Stimulated activated effector memory CD8-positive, alpha-beta T cell treated with anti-CD3 and anti-CD28 coated beads, Interleukin-12 subunit alpha, Interleukin-12 subunit beta, amount 100 ng/mL, for 72 hours (primary cell): ENCODE results near the gene B3GALNT2.
"Not testable (repeated sequence)": the region's sequence is repeated elsewhere in the genome, so short reads cannot be mapped to it uniquely, and the experiment has no call there.

Experiments used
- ATAC-seq: fragments of 150-1000 bp; cut with Tn5 transposase; 2 replicates; pipeline ENCODE4 v1.10.0; 2021
- DNase-seq, 2 donors: peaks; one replicate each; pipeline ENCODE4 v3.0.0; 2021 to 2022; ENCODE audit warnings: low spot score in 2 of 2
- H3K27ac Mint-ChIP-seq: one replicate; pipeline ENCODE4 v1.8.0; 2022; ENCODE audit warnings: mild to moderate bottlenecking, mixed read lengths
- H3K36me3 Mint-ChIP-seq: one replicate; pipeline ENCODE4 v1.8.0; 2022; ENCODE audit warnings: mild to moderate bottlenecking, mixed read lengths
- H3K4me1 Mint-ChIP-seq: one replicate; pipeline ENCODE4 v1.8.0; 2022; ENCODE audit warnings: mixed read lengths
- H3K4me3 Mint-ChIP-seq: one replicate; pipeline ENCODE4 v1.8.0; 2022; ENCODE audit warnings: mild to moderate bottlenecking, mixed read lengths
- H3K9me3 Mint-ChIP-seq: one replicate; pipeline ENCODE4 v1.8.0; 2022; ENCODE audit warnings: mixed read lengths

B3GALNT2 gene

GRCh38 chr1:235504122-235504493 lies at the start of gene B3GALNT2:
TSS of gene B3GALNT2 (minus strand) at chr1:235504452. CDS start at chr1:235504252, 200 bp downstream.
- ATAC-seq (peak; percentile 80), DNase-seq (no peak)
- Mint-ChIP-seq H3K9me3 (no peaks in the 10 kb centered on the region), H3K27ac (peak within 1 kb of the TSS; percentile 96), H3K4me1 (peaks cover 17% of the 10 kb centered on the region), H3K36me3 (peaks cover 20% of the 10 kb centered on the region), H3K4me3 (peak within 1 kb of the TSS; percentile 94)

GRCh38 chr1:235553112-235553551 lies 48.9 kb upstream of the B3GALNT2 start:
- H3K9me3 Mint-ChIP-seq: no peaks in the 10 kb centered on the region
- H3K4me3 Mint-ChIP-seq: no peak overlapping the region
- no peak for ATAC-seq
- H3K27ac Mint-ChIP-seq: no peak overlapping the region
- no peaks in the 10 kb centered on the region for H3K36me3 Mint-ChIP-seq
- H3K4me1 Mint-ChIP-seq: no peaks in the 10 kb centered on the region
- DNase-seq: no peak

- Mint-ChIP-seq H3K27ac (no peak overlapping the region), H3K4me1 (no peaks in the 10 kb centered on the region), H3K9me3 (no peaks in the 10 kb centered on the region), H3K36me3 (no peaks in the 10 kb centered on the region), H3K4me3 (no peak overlapping the region)
- DNase-seq (no peak), ATAC-seq (no peak)
Measured at GRCh38 chr1:235552146-235552716, 48.0 kb upstream of the B3GALNT2 start.

- ATAC-seq (no peak), DNase-seq (no peak)
- Mint-ChIP-seq H3K36me3 (no peaks in the 10 kb centered on the region), H3K4me3 (no peak overlapping the region), H3K4me1 (no peaks in the 10 kb centered on the region), H3K9me3 (no peaks in the 10 kb centered on the region), H3K27ac (no peak overlapping the region)
Measured at GRCh38 chr1:235549351-235550139, 45.3 kb upstream of the B3GALNT2 start.

GRCh38 chr1:235546369-235547155 lies 42.3 kb upstream of the B3GALNT2 start:
- not testable (repeated sequence) for ATAC-seq

GRCh38 chr1:235545292-235545930 lies 41.2 kb upstream of the B3GALNT2 start:
- DNase-seq: no peak
- ATAC-seq: no peak
- H3K4me3 Mint-ChIP-seq: no peak overlapping the region
- H3K4me1 Mint-ChIP-seq: no peaks in the 10 kb centered on the region
- no peaks in the 10 kb centered on the region for H3K9me3 Mint-ChIP-seq
- no peaks in the 10 kb centered on the region for H3K36me3 Mint-ChIP-seq
- no peak overlapping the region for H3K27ac Mint-ChIP-seq

More at GRCh38 chr1:235546369-235547155, 42.3 kb upstream of the B3GALNT2 start:
- H3K9me3 Mint-ChIP-seq, DNase-seq, H3K4me3 Mint-ChIP-seq, H3K4me1 Mint-ChIP-seq, H3K36me3 Mint-ChIP-seq: not testable (repeated sequence)
- H3K27ac Mint-ChIP-seq: peak overlapping the region; percentile 66

GRCh38 chr1:235542845-235543244 lies 38.6 kb upstream of the B3GALNT2 start:
- not testable (repeated sequence) for H3K36me3 Mint-ChIP-seq, H3K27ac Mint-ChIP-seq, DNase-seq, H3K4me3 Mint-ChIP-seq, H3K9me3 Mint-ChIP-seq, ATAC-seq, H3K4me1 Mint-ChIP-seq

- H3K27ac Mint-ChIP-seq: no peak overlapping the region
- no peak for DNase-seq
- no peaks in the 10 kb centered on the region for H3K4me1 Mint-ChIP-seq
- H3K9me3 Mint-ChIP-seq: no peaks in the 10 kb centered on the region
- no peaks in the 10 kb centered on the region for H3K36me3 Mint-ChIP-seq
- no peak overlapping the region for H3K4me3 Mint-ChIP-seq
- no peak for ATAC-seq
Measured at GRCh38 chr1:235533476-235534168, 29.4 kb upstream of the B3GALNT2 start.

- no peak for DNase-seq
- no peak for ATAC-seq
- no peaks in the 10 kb centered on the region for H3K36me3 Mint-ChIP-seq
- no peak overlapping the region for H3K27ac Mint-ChIP-seq
- H3K4me1 Mint-ChIP-seq: no peaks in the 10 kb centered on the region
- H3K4me3 Mint-ChIP-seq: no peak overlapping the region
- H3K9me3 Mint-ChIP-seq: no peaks in the 10 kb centered on the region
Measured at GRCh38 chr1:235532360-235532759, 28.1 kb upstream of the B3GALNT2 start.

- no peaks in the 10 kb centered on the region for H3K4me1 Mint-ChIP-seq
- no peaks in the 10 kb centered on the region for H3K9me3 Mint-ChIP-seq
- no peak overlapping the region for H3K27ac Mint-ChIP-seq
- no peak for DNase-seq
- no peak for ATAC-seq
- no peaks in the 10 kb centered on the region for H3K36me3 Mint-ChIP-seq
- H3K4me3 Mint-ChIP-seq: no peak overlapping the region
Measured at GRCh38 chr1:235527196-235527814, 23.1 kb upstream of the B3GALNT2 start.

- Mint-ChIP-seq H3K9me3 (no peaks in the 10 kb centered on the region), H3K36me3 (no peaks in the 10 kb centered on the region), H3K27ac (no peak overlapping the region), H3K4me1 (no peaks in the 10 kb centered on the region), H3K4me3 (no peak overlapping the region)
- no peak for ATAC-seq
- no peak for DNase-seq
Measured at GRCh38 chr1:235525314-235525713, 21.1 kb upstream of the B3GALNT2 start.

GRCh38 chr1:235516862-235517446 lies 12.7 kb upstream of the B3GALNT2 start:
- DNase-seq: no peak
- H3K4me1 Mint-ChIP-seq: no peaks in the 10 kb centered on the region
- H3K9me3 Mint-ChIP-seq: no peaks in the 10 kb centered on the region
- ATAC-seq: peak; percentile 68
- H3K27ac Mint-ChIP-seq: no peak overlapping the region
- H3K36me3 Mint-ChIP-seq: no peaks in the 10 kb centered on the region
- H3K4me3 Mint-ChIP-seq: no peak overlapping the region

GRCh38 chr1:235515844-235516512 lies 11.7 kb upstream of the B3GALNT2 start:
- DNase-seq (no peak), ATAC-seq (no peak)
- Mint-ChIP-seq H3K27ac (no peak overlapping the region), H3K9me3 (no peaks in the 10 kb centered on the region), H3K36me3 (no peaks in the 10 kb centered on the region), H3K4me3 (no peak overlapping the region), H3K4me1 (no peaks in the 10 kb centered on the region)
